GM12801 (cell line): Measurements from ENCODE around the gene LATS1.

Experiments
- TF ChIP-seq, protein P1 (sequence below): IDR thresholded peaks from one replicate; pipeline ENCODE4 v1.5.1; 2011; ENCODE audit warnings: control low read depth; ENCODE audit not compliant: insufficient read length; ENCODE audit errors: extremely low read depth

The LATS1 gene

DNA sequence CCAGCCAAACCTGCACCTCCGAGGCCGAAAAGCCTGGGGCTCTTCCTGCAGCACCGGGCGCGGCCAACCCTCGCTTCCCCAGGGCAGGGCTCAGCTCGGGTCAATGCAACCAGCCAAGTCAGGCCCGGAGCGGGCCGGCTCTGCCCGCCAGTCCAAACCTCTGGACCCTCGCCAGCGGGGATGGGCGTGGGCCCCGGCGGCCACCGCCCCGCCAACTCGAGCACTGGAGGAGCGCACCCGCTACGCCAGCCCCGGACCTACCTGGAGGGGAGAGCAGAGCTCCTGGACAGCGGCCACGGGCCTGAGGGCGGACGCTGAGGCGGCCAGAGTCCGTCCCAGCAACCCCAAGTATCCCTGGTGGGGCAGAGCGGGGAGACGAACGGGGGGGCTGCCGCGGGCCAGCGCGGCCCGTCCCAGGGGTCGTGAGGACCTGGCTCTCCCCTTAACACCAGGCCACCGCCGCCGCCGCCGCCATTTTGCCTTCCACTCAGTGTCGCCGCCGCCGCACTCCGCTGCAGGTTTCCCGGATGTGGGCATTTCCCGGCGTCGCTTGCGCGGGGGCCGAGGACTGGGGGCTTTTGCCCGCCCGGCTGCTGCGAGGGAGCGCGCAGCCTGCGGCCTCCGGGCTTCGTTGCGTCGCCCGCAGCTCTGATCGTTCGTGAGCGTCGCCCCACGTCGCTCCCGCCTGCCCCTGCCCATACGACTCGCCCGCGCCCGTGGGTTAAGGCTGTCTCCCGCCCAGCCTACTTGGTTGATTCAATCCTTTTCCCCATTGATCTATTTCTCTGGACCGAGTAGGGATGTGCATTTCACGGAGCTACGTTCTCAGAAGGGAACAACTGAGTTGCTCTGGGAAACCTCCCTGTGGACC, at the start of gene LATS1:
TSS of gene LATS1 (minus strand) at position 514 of the 871 bp plus-strand sequence. CDS start 15,975 bp downstream, outside the sequence.
- TF ChIP-seq, protein P1, sequence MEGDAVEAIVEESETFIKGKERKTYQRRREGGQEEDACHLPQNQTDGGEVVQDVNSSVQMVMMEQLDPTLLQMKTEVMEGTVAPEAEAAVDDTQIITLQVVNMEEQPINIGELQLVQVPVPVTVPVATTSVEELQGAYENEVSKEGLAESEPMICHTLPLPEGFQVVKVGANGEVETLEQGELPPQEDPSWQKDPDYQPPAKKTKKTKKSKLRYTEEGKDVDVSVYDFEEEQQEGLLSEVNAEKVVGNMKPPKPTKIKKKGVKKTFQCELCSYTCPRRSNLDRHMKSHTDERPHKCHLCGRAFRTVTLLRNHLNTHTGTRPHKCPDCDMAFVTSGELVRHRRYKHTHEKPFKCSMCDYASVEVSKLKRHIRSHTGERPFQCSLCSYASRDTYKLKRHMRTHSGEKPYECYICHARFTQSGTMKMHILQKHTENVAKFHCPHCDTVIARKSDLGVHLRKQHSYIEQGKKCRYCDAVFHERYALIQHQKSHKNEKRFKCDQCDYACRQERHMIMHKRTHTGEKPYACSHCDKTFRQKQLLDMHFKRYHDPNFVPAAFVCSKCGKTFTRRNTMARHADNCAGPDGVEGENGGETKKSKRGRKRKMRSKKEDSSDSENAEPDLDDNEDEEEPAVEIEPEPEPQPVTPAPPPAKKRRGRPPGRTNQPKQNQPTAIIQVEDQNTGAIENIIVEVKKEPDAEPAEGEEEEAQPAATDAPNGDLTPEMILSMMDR = no peak

DNA sequence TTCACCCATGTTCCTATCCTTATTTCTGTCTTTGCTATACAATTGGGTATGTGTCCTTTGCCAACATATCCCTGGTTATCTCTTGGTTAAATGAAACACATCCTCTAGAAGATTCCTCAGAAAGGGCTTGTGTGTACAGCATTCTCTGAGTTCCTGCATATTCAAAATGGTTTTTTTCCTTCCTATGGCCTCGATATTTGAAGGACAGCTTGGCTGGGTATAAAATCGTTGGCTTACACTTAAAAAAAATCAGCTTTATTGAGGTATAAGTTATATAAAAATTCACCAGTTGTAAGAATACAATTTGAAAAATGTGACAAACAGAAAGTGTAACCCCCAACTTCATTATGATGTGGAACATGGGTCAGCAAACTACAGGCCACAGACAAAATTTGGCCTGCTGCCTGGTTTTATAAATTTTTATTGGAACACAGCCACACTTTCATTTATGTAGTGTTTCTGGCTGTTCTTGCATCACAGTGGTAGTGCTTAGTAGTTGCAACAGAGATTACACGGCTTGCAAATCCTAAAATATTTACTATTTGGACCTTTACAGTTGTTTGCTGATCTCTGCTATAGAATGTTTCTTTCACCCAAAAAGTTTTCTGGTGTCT, 48.4 kb upstream of the LATS1 start:
- TF ChIP-seq, protein P1 = no peak

DNA sequence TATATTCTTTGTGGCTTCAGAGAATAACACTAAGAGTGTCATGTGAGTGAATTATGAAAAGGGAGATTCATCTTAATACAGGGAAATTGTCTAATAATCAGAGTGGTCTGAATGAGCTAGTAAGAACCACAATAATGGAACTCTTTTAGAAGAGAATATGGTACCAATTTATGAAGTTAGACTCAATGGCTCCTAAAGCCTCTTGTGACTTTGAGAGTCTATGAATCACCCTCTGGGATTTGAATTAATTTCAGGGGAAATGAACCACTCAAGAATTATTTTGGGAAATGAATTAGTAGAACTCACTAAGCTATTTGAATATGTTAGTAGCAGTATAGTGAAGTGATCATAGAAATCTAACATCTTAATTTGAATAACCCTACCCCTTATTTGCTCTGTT, 46.0 kb upstream of the LATS1 start:
- TF ChIP-seq, protein P1 = no peak

DNA sequence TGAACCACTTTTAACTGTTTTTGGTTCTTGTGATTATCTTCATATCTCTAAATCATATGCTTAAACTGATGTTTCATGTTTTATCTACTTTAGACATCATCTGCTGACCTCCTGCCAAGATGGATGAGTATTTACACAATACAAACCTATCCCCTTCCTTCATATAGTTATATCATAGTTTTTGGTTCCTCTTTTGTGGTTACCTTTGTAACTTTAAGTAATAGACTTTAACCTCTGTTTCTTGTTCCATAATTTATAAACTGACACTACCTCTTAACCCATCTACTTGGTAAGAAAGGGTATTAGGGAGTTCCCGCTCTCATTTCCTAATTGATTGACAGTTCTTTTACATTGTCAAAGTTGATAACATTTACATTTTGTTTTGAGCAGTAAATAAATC, 43.5 kb upstream of the LATS1 start:
- TF ChIP-seq, protein P1 = no peak

DNA sequence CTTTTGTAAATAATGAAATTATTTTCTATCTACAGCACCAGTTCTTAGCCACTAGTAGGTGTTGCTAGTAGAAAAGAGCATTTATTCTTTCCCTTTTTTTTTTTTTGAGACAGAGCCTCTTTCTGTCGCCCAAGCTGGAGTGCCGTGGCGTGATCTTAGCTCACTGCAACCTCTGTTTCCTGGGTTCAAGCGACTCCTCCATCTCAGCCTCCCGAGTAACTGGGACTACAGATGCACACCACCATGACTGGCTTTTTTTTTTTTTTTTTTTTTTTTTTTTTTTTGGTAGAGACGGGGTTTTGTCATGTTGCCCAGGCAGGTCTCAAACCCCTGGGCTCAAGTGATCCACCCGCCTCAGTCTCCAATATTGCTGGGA, 38.3 kb upstream of the LATS1 start:
- TF ChIP-seq, protein P1 = no peak

DNA sequence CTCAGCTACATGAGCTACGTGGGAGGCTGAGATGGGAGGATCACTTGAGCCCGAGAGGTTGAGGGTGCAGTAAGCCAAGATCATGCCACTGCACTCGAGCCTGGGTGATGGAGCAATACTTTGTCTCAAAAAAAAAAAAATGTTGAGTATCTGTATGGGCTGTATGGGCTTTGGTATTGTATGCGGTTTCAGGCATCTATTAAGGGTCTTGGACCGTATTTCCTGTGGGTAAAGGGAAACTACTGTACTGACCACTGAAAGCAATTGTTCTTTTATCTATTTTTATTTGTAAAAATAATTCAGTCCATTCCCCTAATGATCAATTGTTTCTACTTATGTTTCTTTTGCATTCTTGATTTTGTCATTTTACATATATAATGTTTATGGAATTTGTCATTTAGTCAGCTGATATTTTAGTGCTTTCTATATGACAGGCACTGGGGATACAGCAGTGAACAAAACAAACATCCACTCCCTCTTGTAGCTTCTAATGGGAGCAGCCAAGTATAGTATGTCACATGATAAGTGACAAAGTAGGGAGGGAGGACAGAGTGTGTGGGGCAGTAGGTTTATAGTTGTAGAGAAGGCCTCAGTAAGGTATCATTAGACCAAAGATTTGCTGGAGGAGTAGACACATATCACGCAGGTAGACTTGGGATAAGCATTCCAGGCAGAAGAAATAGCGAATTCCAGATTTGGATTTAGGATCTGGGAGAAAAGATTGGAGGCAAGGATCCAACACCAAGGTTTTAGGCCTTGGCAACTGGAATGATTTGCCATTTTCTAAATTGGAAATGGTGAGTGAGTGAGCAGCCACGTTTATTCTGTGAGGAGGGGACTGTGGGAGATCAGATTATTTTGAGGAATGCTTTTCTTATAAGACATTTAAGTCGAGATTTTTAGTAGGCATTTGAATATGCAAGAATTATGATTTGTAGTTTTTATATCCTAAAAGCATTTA, 37.7 kb upstream of the LATS1 start:
- TF ChIP-seq, protein P1 = no peak

DNA sequence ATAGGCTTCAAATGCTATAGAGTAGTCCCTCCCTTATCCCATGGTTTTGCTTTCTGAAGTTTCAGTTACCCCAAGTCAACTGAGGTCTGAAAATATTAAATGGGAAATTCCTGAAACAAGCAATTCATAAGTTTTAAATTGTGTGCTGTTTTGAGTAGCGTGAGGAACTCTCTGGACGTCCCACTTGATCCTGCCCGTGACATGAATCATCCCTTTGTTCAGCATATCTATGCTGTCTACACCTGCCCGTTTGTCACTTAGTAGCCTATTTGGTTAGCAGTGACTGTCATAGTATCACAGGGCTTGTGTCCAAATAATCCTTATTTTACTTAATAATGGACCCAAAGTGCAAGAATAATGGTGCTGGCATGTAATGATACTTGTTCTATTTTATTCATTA, 36.6 kb upstream of the LATS1 start:
- TF ChIP-seq, protein P1 = no peak
